ENCODE results near the gene HTRA3.

Gene HTRA3

GRCh38 chr4:8292478-8293107, 23.0 kb downstream of the HTRA3 start:
- H2BK15ac ChIP-seq (replicated peaks; ENCODE audit: low read depth): no peak overlapping the region
- DNase-seq: no peak
- no peak overlapping the region for H3K4me2 ChIP-seq (ENCODE audit: low read length)
- no peak overlapping the region for H3K27ac ChIP-seq (ENCODE audit: low read depth, low read length)
- no peak overlapping the region for H2BK120ac ChIP-seq (ENCODE audit: low read depth, low read length)
- no peak overlapping the region for H3K18ac ChIP-seq (ENCODE audit: low read length)
- no peak overlapping the region for H4K5ac ChIP-seq (ENCODE audit: low read length)
- H2AK5ac ChIP-seq (ENCODE audit: low read length): no peak overlapping the region
- H3K4ac ChIP-seq (ENCODE audit: low read depth, low read length): no peak overlapping the region
- WGBS (ENCODE audit: extremely low coverage, insufficient coverage, low lambda C conversion rate): no CpG with 5 or more reads among the region's 8 CpGs
- H2BK5ac ChIP-seq (ENCODE audit: low read length): no peak overlapping the region
- no peaks in the 10 kb centered on the region for H3K79me1 ChIP-seq (ENCODE audit: low read length)
- H3K27me3 ChIP-seq (ENCODE audit: insufficient read depth, low read length, poor library complexity): no peaks in the 10 kb centered on the region
- H3K56ac ChIP-seq (ENCODE audit: low read length): no peak overlapping the region
- H3K23ac ChIP-seq (ENCODE audit: low read length): no peak overlapping the region
- H3K4me1 ChIP-seq (ENCODE audit: control insufficient read depth, low read depth, low read length): no peaks in the 10 kb centered on the region
- no peak overlapping the region for H3K9ac ChIP-seq (ENCODE audit: low read length)
- H3K79me2 ChIP-seq (ENCODE audit: control insufficient read depth, insufficient read depth, low read length): no peaks in the 10 kb centered on the region
- no peak overlapping the region for H3K4me3 ChIP-seq (ENCODE audit: low read length)
- H3K36me3 ChIP-seq (ENCODE audit: control insufficient read depth, insufficient read depth, low read length): no peaks in the 10 kb centered on the region
- no peak overlapping the region for H4K8ac ChIP-seq (ENCODE audit: low read depth, low read length)

DNA sequence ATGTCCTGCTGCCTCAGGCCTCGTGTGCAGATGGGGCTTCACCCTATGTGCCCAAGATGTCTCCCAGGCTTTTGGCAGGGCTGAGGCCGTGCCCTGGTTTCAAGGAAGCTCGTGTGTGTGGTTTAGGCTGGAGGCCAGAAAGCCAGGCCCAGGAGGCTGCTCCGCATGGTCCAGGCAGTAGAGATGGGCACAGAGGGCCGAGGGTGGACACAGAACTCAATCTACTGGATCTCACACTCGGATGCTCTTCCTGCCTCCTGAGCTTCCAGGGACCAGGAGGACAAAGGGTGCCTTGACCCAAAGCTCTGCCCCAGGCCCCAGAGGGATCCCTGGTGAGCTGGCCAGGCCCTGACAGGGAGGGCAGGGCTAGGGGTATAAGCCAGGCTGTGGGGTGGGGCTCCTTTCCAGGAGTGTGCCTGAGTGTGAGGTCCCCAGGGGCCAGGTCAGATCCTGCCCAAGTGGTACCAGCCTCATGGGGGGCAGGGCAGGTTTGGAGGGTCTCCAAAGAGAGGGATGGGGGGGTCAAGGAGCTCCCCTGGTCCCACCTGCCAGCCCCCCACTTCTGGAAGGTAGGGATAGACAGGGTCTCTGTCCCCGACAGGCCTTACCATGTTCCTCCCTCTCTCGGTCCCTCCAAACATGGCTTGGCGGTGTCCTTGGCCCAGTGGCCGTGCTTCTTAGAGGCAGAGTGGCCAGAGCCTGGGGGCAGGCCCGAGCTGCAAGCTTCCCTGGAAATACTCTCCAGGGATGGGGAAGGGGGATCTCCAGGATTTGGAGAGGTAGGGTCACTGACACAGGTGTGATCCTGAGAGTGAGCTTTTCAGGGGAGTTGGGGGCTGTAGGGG, 23.8 kb downstream of the HTRA3 start:
- H3K9ac ChIP-seq (ENCODE audit: low read length): no peak overlapping the region
- no peak overlapping the region for H3K23ac ChIP-seq (ENCODE audit: low read length)
- no peaks in the 10 kb centered on the region for H3K79me2 ChIP-seq (ENCODE audit: control insufficient read depth, insufficient read depth, low read length)
- no peak overlapping the region for H4K8ac ChIP-seq (ENCODE audit: low read depth, low read length)
- no peak overlapping the region for H3K4me3 ChIP-seq (ENCODE audit: low read length)
- no peak overlapping the region for H3K56ac ChIP-seq (ENCODE audit: low read length)
- H2AK5ac ChIP-seq (ENCODE audit: low read length): no peak overlapping the region
- no peak overlapping the region for H4K5ac ChIP-seq (ENCODE audit: low read length)
- no peak overlapping the region for H3K27ac ChIP-seq (ENCODE audit: low read depth, low read length)
- no peak overlapping the region for H3K18ac ChIP-seq (ENCODE audit: low read length)
- no peak overlapping the region for H3K4me2 ChIP-seq (ENCODE audit: low read length)
- no peaks in the 10 kb centered on the region for H3K27me3 ChIP-seq (ENCODE audit: insufficient read depth, low read length, poor library complexity)
- H2BK15ac ChIP-seq (replicated peaks; ENCODE audit: low read depth): no peak overlapping the region
- H3K4ac ChIP-seq (ENCODE audit: low read depth, low read length): no peak overlapping the region
- no peak overlapping the region for H2BK5ac ChIP-seq (ENCODE audit: low read length)
- no peaks in the 10 kb centered on the region for H3K79me1 ChIP-seq (ENCODE audit: low read length)
- H2BK120ac ChIP-seq (ENCODE audit: low read depth, low read length): no peak overlapping the region
- DNase-seq: no peak
- no CpG with 5 or more reads among the region's 11 CpGs for WGBS (ENCODE audit: extremely low coverage, insufficient coverage, low lambda C conversion rate)
- H3K4me1 ChIP-seq (ENCODE audit: control insufficient read depth, low read depth, low read length): no peaks in the 10 kb centered on the region
- H3K36me3 ChIP-seq (ENCODE audit: control insufficient read depth, insufficient read depth, low read length): no peaks in the 10 kb centered on the region

GRCh38 chr4:8294036-8294435, 24.5 kb downstream of the HTRA3 start:
- Histone ChIP-seq H3K79me2 (ENCODE audit: control insufficient read depth, insufficient read depth, low read length) (no peaks in the 10 kb centered on the region), H3K18ac (ENCODE audit: low read length) (no peak overlapping the region), H4K5ac (ENCODE audit: low read length) (no peak overlapping the region), H3K36me3 (ENCODE audit: control insufficient read depth, insufficient read depth, low read length) (no peaks in the 10 kb centered on the region), H3K9ac (ENCODE audit: low read length) (no peak overlapping the region), H3K4me3 (ENCODE audit: low read length) (no peak overlapping the region), H3K4me2 (ENCODE audit: low read length) (no peak overlapping the region), H2BK120ac (ENCODE audit: low read depth, low read length) (no peak overlapping the region), H2BK15ac (replicated peaks; ENCODE audit: low read depth) (no peak overlapping the region), H3K56ac (ENCODE audit: low read length) (no peak overlapping the region), H4K8ac (ENCODE audit: low read depth, low read length) (no peak overlapping the region), H3K27me3 (ENCODE audit: insufficient read depth, low read length, poor library complexity) (no peaks in the 10 kb centered on the region), H3K27ac (ENCODE audit: low read depth, low read length) (no peak overlapping the region), H2AK5ac (ENCODE audit: low read length) (no peak overlapping the region), H2BK5ac (ENCODE audit: low read length) (no peak overlapping the region), H3K79me1 (ENCODE audit: low read length) (no peaks in the 10 kb centered on the region), H3K4ac (ENCODE audit: low read depth, low read length) (no peak overlapping the region), H3K4me1 (ENCODE audit: control insufficient read depth, low read depth, low read length) (no peaks in the 10 kb centered on the region), H3K23ac (ENCODE audit: low read length) (no peak overlapping the region)
- no CpG with 5 or more reads among the region's 9 CpGs for WGBS (ENCODE audit: extremely low coverage, insufficient coverage, low lambda C conversion rate)
- no peak for DNase-seq

GRCh38 chr4:8294775-8295174, 25.2 kb downstream of the HTRA3 start:
- WGBS (ENCODE audit: extremely low coverage, insufficient coverage, low lambda C conversion rate): 100% methylated on average over 1 of the region's 2 CpGs
- no peak for DNase-seq
- H3K23ac ChIP-seq (ENCODE audit: low read length): no peak overlapping the region
- H3K36me3 ChIP-seq (ENCODE audit: control insufficient read depth, insufficient read depth, low read length): no peaks in the 10 kb centered on the region
- no peak overlapping the region for H3K18ac ChIP-seq (ENCODE audit: low read length)
- H3K4ac ChIP-seq (ENCODE audit: low read depth, low read length): no peak overlapping the region
- no peak overlapping the region for H3K27ac ChIP-seq (ENCODE audit: low read depth, low read length)
- no peaks in the 10 kb centered on the region for H3K4me1 ChIP-seq (ENCODE audit: control insufficient read depth, low read depth, low read length)
- no peak overlapping the region for H3K9ac ChIP-seq (ENCODE audit: low read length)
- H3K4me2 ChIP-seq (ENCODE audit: low read length): no peak overlapping the region
- no peak overlapping the region for H3K4me3 ChIP-seq (ENCODE audit: low read length)
- no peak overlapping the region for H2BK5ac ChIP-seq (ENCODE audit: low read length)
- no peak overlapping the region for H2AK5ac ChIP-seq (ENCODE audit: low read length)
- no peaks in the 10 kb centered on the region for H3K27me3 ChIP-seq (ENCODE audit: insufficient read depth, low read length, poor library complexity)
- H3K56ac ChIP-seq (ENCODE audit: low read length): no peak overlapping the region
- H3K79me1 ChIP-seq (ENCODE audit: low read length): no peaks in the 10 kb centered on the region
- H4K5ac ChIP-seq (ENCODE audit: low read length): no peak overlapping the region
- H3K79me2 ChIP-seq (ENCODE audit: control insufficient read depth, insufficient read depth, low read length): no peaks in the 10 kb centered on the region
- no peak overlapping the region for H4K8ac ChIP-seq (ENCODE audit: low read depth, low read length)
- H2BK15ac ChIP-seq (replicated peaks; ENCODE audit: low read depth): no peak overlapping the region
- H2BK120ac ChIP-seq (ENCODE audit: low read depth, low read length): no peak overlapping the region

- H3K4me2 ChIP-seq (ENCODE audit: low read length): no peak overlapping the region
- no peak overlapping the region for H3K27ac ChIP-seq (ENCODE audit: low read depth, low read length)
- H4K8ac ChIP-seq (ENCODE audit: low read depth, low read length): no peak overlapping the region
- H4K5ac ChIP-seq (ENCODE audit: low read length): no peak overlapping the region
- H3K79me2 ChIP-seq (ENCODE audit: control insufficient read depth, insufficient read depth, low read length): no peaks in the 10 kb centered on the region
- no peak overlapping the region for H2BK120ac ChIP-seq (ENCODE audit: low read depth, low read length)
- no peak overlapping the region for H2BK5ac ChIP-seq (ENCODE audit: low read length)
- no CpG with 5 or more reads among the region's 6 CpGs for WGBS (ENCODE audit: extremely low coverage, insufficient coverage, low lambda C conversion rate)
- H3K4me3 ChIP-seq (ENCODE audit: low read length): no peak overlapping the region
- H2BK15ac ChIP-seq (replicated peaks; ENCODE audit: low read depth): no peak overlapping the region
- no peaks in the 10 kb centered on the region for H3K4me1 ChIP-seq (ENCODE audit: control insufficient read depth, low read depth, low read length)
- no peaks in the 10 kb centered on the region for H3K27me3 ChIP-seq (ENCODE audit: insufficient read depth, low read length, poor library complexity)
- no peak overlapping the region for H3K56ac ChIP-seq (ENCODE audit: low read length)
- H3K79me1 ChIP-seq (ENCODE audit: low read length): no peaks in the 10 kb centered on the region
- no peak overlapping the region for H3K23ac ChIP-seq (ENCODE audit: low read length)
- no peak overlapping the region for H2AK5ac ChIP-seq (ENCODE audit: low read length)
- H3K36me3 ChIP-seq (ENCODE audit: control insufficient read depth, insufficient read depth, low read length): no peaks in the 10 kb centered on the region
- DNase-seq: no peak
- H3K4ac ChIP-seq (ENCODE audit: low read depth, low read length): no peak overlapping the region
- H3K9ac ChIP-seq (ENCODE audit: low read length): no peak overlapping the region
- no peak overlapping the region for H3K18ac ChIP-seq (ENCODE audit: low read length)
Observed at GRCh38 chr4:8295471-8295870, 25.9 kb downstream of the HTRA3 start.

Data from mesendoderm (in vitro differentiated cells).